H1 (cell line): Measurements from ENCODE around the gene ENTPD5. TPM values are rescaled to one million over a fixed set of nuclear protein-coding genes. Genes with fewer than 3 reads are reported as not detected.

Experiments used
- CTCF ChIA-PET: fragments of 300-600 bp; sonication (Branson Sonifier 250); formaldehyde crosslinking; loops from one replicate; lab custom pipeline; 2021; ENCODE audit not compliant: partially characterized antibody; lab: Charles Lee
- POLR2A ChIA-PET: fragments of 300-600 bp; sonication (Branson Sonifier 250); formaldehyde crosslinking; loops from one replicate; lab custom pipeline; 2021; ENCODE audit warnings: inconsistent platforms; ENCODE audit not compliant: partially characterized antibody; lab: Charles Lee
- DNase-seq, 2 experiments: peaks; one replicate each; pipeline versions ENCODE4 v3.0.0 to v3.0.0-alpha.2; 2010 to 2022; ENCODE audit warnings: low spot score in 2 of 2, low read depth in 1 of 2, mixed read lengths in 1 of 2
- FAIRE-seq: peaks from 2 replicates; lab custom pipeline; 2011; peaks lifted over from hg19 to GRCh38; lab: Jason Lieb, UNC
- H2AFZ ChIP-seq: 2 replicates; pipeline ENCODE4 v1.8.1; 2012; ENCODE audit warnings: low read length, inconsistent platforms
- H2AK5ac ChIP-seq: 2 replicates; pipeline ENCODE4 v1.6.1; 2013; ENCODE audit warnings: low read depth, low read length
- H2BK120ac ChIP-seq: replicated peaks from 2 replicates; pipeline ENCODE3; 2013; ENCODE audit warnings: low read depth, low read length, inconsistent platforms
- H2BK12ac ChIP-seq: 2 replicates; pipeline ENCODE4 v1.6.1; 2013; ENCODE audit warnings: low read depth, low read length
- H2BK15ac ChIP-seq: 2 replicates; pipeline ENCODE4 v1.6.1; 2013; ENCODE audit warnings: low read length
- H2BK20ac ChIP-seq: 2 replicates; pipeline ENCODE4 v1.6.1; 2013; ENCODE audit warnings: low read length
- H2BK5ac ChIP-seq: 2 replicates; pipeline ENCODE4 v1.6.1; 2013; ENCODE audit warnings: low read depth, low read length
- H3K14ac ChIP-seq: 2 replicates; pipeline ENCODE4 v1.6.1; 2013; ENCODE audit warnings: inconsistent platforms; ENCODE audit not compliant: insufficient read length
- H3K18ac ChIP-seq: 2 replicates; pipeline ENCODE4 v1.6.1; 2013; ENCODE audit warnings: low read length; ENCODE audit errors: extremely low read depth
- H3K23ac ChIP-seq: 2 replicates; pipeline ENCODE4 v1.6.1; 2013; ENCODE audit warnings: inconsistent platforms; ENCODE audit not compliant: insufficient read length
- H3K23me2 ChIP-seq: 2 replicates; pipeline ENCODE4 v1.6.1; 2013; ENCODE audit warnings: low read depth, low read length
- H3K27ac ChIP-seq: 2 replicates; pipeline ENCODE4 v1.6.1; 2011; ENCODE audit warnings: low read depth, low read length, inconsistent platforms
- H3K27me3 ChIP-seq, 4 experiments: replicated peaks in 1 of 4; 1 replicate in 1 of 4; 2 replicates in 3 of 4; pipeline versions ENCODE4 v1.6.1 to v1.8.1; 2011 to 2013; ENCODE audit warnings: low read length in 3 of 4, mild to moderate bottlenecking in 3 of 4, inconsistent platforms in 2 of 4, mixed read lengths in 2 of 4, moderate library complexity in 1 of 4; ENCODE audit not compliant: control insufficient read depth in 3 of 4, insufficient read depth in 3 of 4; ENCODE audit errors: extremely low read depth in 1 of 4
- H3K36me3 ChIP-seq, 4 experiments: 2 replicates each; pipeline versions ENCODE4 v1.6.1 to v1.8.1; 2011 to 2013; ENCODE audit warnings: mild to moderate bottlenecking in 4 of 4, low read length in 3 of 4, moderate library complexity in 2 of 4, control low read depth in 1 of 4, inconsistent platforms in 1 of 4; ENCODE audit not compliant: insufficient read depth in 4 of 4, control insufficient read depth in 2 of 4
- H3K4ac ChIP-seq: replicated peaks from 2 replicates; pipeline ENCODE3; 2013; ENCODE audit warnings: low read length, low read depth, mixed read lengths, inconsistent platforms; ENCODE audit not compliant: insufficient read length
- H3K4me1 ChIP-seq, 4 experiments: replicated peaks in 1 of 4; 1 replicate in 1 of 4; 2 replicates in 3 of 4; pipeline versions ENCODE4 v1.6.1 to v1.8.1; 2011 to 2013; ENCODE audit warnings: low read length in 3 of 4, inconsistent platforms in 2 of 4, mixed read lengths in 1 of 4; ENCODE audit not compliant: insufficient read depth in 4 of 4, control insufficient read depth in 3 of 4
- H3K4me2 ChIP-seq, 2 experiments: 2 replicates each; pipeline versions ENCODE4 v1.6.1 to v1.8.1; 2011 to 2013; ENCODE audit warnings: low read depth in 2 of 2, low read length in 2 of 2, control low read depth in 1 of 2, inconsistent platforms in 1 of 2, mild to moderate bottlenecking in 1 of 2; ENCODE audit not compliant: insufficient read depth in 1 of 2
- H3K4me3 ChIP-seq, 4 experiments: fragments of 200-600, 300-600 bp in 1 of 4; sonication (generic), shearing (Covaris generic), sonication (Bioruptor Twin) in 1 of 4; 2 replicates each; pipeline versions ENCODE4 v1.5.1 to v1.8.1; 2011 to 2016; ENCODE audit warnings: low read length in 4 of 4, low read depth in 3 of 4, control low read depth in 2 of 4, inconsistent platforms in 2 of 4, mild to moderate bottlenecking in 2 of 4, mixed read lengths in 1 of 4, moderate library complexity in 1 of 4; ENCODE audit not compliant: insufficient read depth in 2 of 4; ENCODE audit errors: extremely low read depth in 1 of 4
- H3K56ac ChIP-seq: replicated peaks from 2 replicates; pipeline ENCODE3; 2013; ENCODE audit warnings: low read depth, mild to moderate bottlenecking, mixed read lengths, low read length, inconsistent platforms; ENCODE audit not compliant: insufficient read length
- H3K79me1 ChIP-seq: 2 replicates; pipeline ENCODE4 v1.6.1; 2013; ENCODE audit warnings: low read depth, low read length, control low read depth
- H3K79me2 ChIP-seq, 2 experiments: 2 replicates each; pipeline versions ENCODE4 v1.6.1 to v1.8.1; 2012 to 2013; ENCODE audit warnings: low read length in 2 of 2, mild to moderate bottlenecking in 2 of 2, inconsistent platforms in 1 of 2; ENCODE audit not compliant: insufficient read depth in 2 of 2, control insufficient read depth in 1 of 2
- H3K9ac ChIP-seq, 4 experiments: replicated peaks in 1 of 4; 1 replicate in 1 of 4; 2 replicates in 3 of 4; pipeline versions ENCODE4 v1.6.1 to v1.8.1; 2011 to 2013; ENCODE audit warnings: low read depth in 3 of 4, low read length in 3 of 4, control low read depth in 2 of 4, mild to moderate bottlenecking in 2 of 4, moderate library complexity in 2 of 4, inconsistent platforms in 1 of 4; ENCODE audit errors: extremely low read depth in 1 of 4
- H3K9me3 ChIP-seq, 2 experiments: 2 replicates each; pipeline versions ENCODE4 v1.6.1 to v1.8.1; 2012 to 2013; ENCODE audit warnings: mild to moderate bottlenecking in 2 of 2, moderate library complexity in 2 of 2, control low read depth in 1 of 2, inconsistent platforms in 1 of 2, low read depth in 1 of 2, low read length in 1 of 2, mixed read lengths in 1 of 2; ENCODE audit not compliant: insufficient read depth in 2 of 2
- H4K20me1 ChIP-seq, 2 experiments: replicated peaks in 1 of 2; 2 replicates each; pipeline versions ENCODE3 to v1.8.1; 2011 to 2013; ENCODE audit warnings: inconsistent platforms in 2 of 2, low read length in 2 of 2, mild to moderate bottlenecking in 1 of 2; ENCODE audit not compliant: insufficient read depth in 2 of 2, control insufficient read depth in 1 of 2
- H4K5ac ChIP-seq: 2 replicates; pipeline ENCODE4 v1.6.1; 2013; ENCODE audit warnings: low read length, low read depth, mixed read lengths, inconsistent platforms; ENCODE audit not compliant: insufficient read length
- H4K8ac ChIP-seq: 2 replicates; pipeline ENCODE4 v1.8.0; 2013; ENCODE audit warnings: mild to moderate bottlenecking, moderate library complexity, low read length, inconsistent platforms; ENCODE audit not compliant: insufficient read depth; ENCODE audit errors: extremely low read depth
- H4K91ac ChIP-seq: replicated peaks from 2 replicates; pipeline ENCODE3; 2013; ENCODE audit warnings: low read length, mixed read lengths, inconsistent platforms; ENCODE audit not compliant: insufficient read length
- BCL11A ChIP-seq, 2 experiments: IDR thresholded peaks; one replicate each; pipeline ENCODE4 v1.6.1; 2011; ENCODE audit warnings: low read depth in 2 of 2, low read length in 2 of 2, mild to moderate bottlenecking in 2 of 2
- CEBPB ChIP-seq: IDR thresholded peaks from 2 replicates; pipeline ENCODE4 v1.6.1; 2012; ENCODE audit warnings: low read depth, low read length
- CTBP2 ChIP-seq: IDR thresholded peaks from 2 replicates; pipeline ENCODE4 v1.7.0; 2011; ENCODE audit warnings: borderline replicate concordance, mild to moderate bottlenecking, moderate library complexity, mixed read lengths, low read length; ENCODE audit not compliant: insufficient read depth, insufficient read length
- GTF2F1 ChIP-seq: IDR thresholded peaks from 2 replicates; pipeline ENCODE4 v1.6.1; 2012; ENCODE audit warnings: low read depth, low read length, improper control_type of control experiment, borderline replicate concordance
- JUN ChIP-seq: IDR thresholded peaks from 2 replicates; pipeline ENCODE4 v1.6.1; 2011; ENCODE audit warnings: low read depth, mild to moderate bottlenecking, improper control_type of control experiment, low read length
- KDM5A ChIP-seq: fragments of 200-600 bp; IDR thresholded peaks from 2 replicates; pipeline ENCODE4 v1.7.1; 2012; ENCODE audit warnings: mild to moderate bottlenecking, low read length, inconsistent platforms, mixed read lengths
- NRF1 ChIP-seq: IDR thresholded peaks from 2 replicates; pipeline ENCODE4 v1.6.1; 2011; ENCODE audit warnings: mild to moderate bottlenecking, low read depth, low read length, improper control_type of control experiment
- POLR2A ChIP-seq, 2 experiments: IDR thresholded peaks; 1 replicate in 1 of 2; 2 replicates in 1 of 2; pipeline ENCODE4 v1.6.1; 2011; ENCODE audit warnings: low read depth in 2 of 2, low read length in 2 of 2, mild to moderate bottlenecking in 2 of 2; ENCODE audit errors: control extremely low read depth in 1 of 2
- RFX5 ChIP-seq: IDR thresholded peaks from 2 replicates; pipeline ENCODE4 v1.6.1; 2011; ENCODE audit warnings: low read depth, low read length, improper control_type of control experiment, borderline replicate concordance
- WGBS, 2 experiments: shearing (Covaris generic) in 1 of 2; methylation state at CpG; one replicate each; pipeline versions ENCODE4 v1.1.6 to v1.1.7; 2013 to 2015; ENCODE audit warnings: low lambda C conversion rate in 2 of 2, mixed read lengths in 2 of 2, inconsistent platforms in 1 of 2, low coverage in 1 of 2, missing lambda C conversion rate in 1 of 2; ENCODE audit not compliant: insufficient replicate concordance in 2 of 2, insufficient coverage in 1 of 2, insufficient read length in 1 of 2; ENCODE audit errors: extremely low coverage in 1 of 2, missing lambda C conversion rate in 1 of 2; 5-methylcytosine and 5-hydroxymethylcytosine counted together
- polyA plus RNA-seq, 7 experiments: library from polyadenylated mRNA; depleted of rRNA in 3 of 7; stranded (reverse) in 5 of 7; unstranded in 2 of 7; fragments of >200 nt in 5 of 7; fragments of 200-250 nt in 2 of 7; gene quantifications; 1 replicate in 5 of 7; 2 replicates in 1 of 7; 4 replicates in 1 of 7; pipeline versions ENCODE4 v1.2.1 to v1.2.3, GENCODE V29; 2011 to 2013; ENCODE audit warnings: missing spikeins in 2 of 7, mixed read lengths in 2 of 7
- total RNA-seq: library from RNA; stranded (reverse); fragmentation: NEBNext Ultra II Directional; extraction: Animal tissue kit (Norgen Biotek cat#: 25700); gene quantifications from 2 replicates; pipeline ENCODE4 v1.2.1, GENCODE V29; 2021
- TF ChIP-seq, protein P1 (sequence below), 3 experiments: IDR thresholded peaks; 1 replicate in 2 of 3; 2 replicates in 1 of 3; pipeline versions ENCODE4 v1.5.1 to v1.6.1; 2011; ENCODE audit warnings: low read length in 3 of 3, mild to moderate bottlenecking in 3 of 3, inconsistent platforms in 2 of 3, low read depth in 1 of 3, moderate library complexity in 1 of 3; ENCODE audit not compliant: insufficient read depth in 1 of 3; ENCODE audit errors: control extremely low read depth in 1 of 3

ENTPD5 gene
- total and polyA plus RNA-seq, 2 of the 8 experiments (the other 6 are each of a cell fraction or from before 2014, with no cell fraction given), result 5.0 to 6.5 TPM

GRCh38 chr14:73991092-73991491 is 28.0 kb downstream of the ENTPD5 start:
- Histone ChIP-seq H3K14ac (no peak overlapping the region), H3K36me3 (peaks cover 0 to 7% (median 0%) of the 10 kb centered on the region in 4 experiments; a peak in 1 of 8 replicates)
- no peak for FAIRE-seq

More at GRCh38 chr14:73991092-73991491, 28.0 kb downstream of the ENTPD5 start:
- WGBS, 2 experiments, result 79% methylated on average over 4 of the region's 4 CpGs; no CpG with 5 or more reads in 1 of the 2 experiments
- no peak for DNase-seq
- Histone ChIP-seq H3K79me1 (no peaks in the 10 kb centered on the region), H4K91ac (no peak overlapping the region), H3K9me3 (no peaks in the 10 kb centered on the region), H3K79me2 (no peaks in the 10 kb centered on the region), H3K56ac (no peak overlapping the region), H2BK5ac (no peak overlapping the region), H2BK12ac (no peak overlapping the region), H2AK5ac (no peak overlapping the region), H3K4me2 (no peak overlapping the region), H3K18ac (no peak overlapping the region), H4K20me1 (no peaks in the 10 kb centered on the region), H3K9ac (no peak overlapping the region), H3K4me1 (no peaks in the 10 kb centered on the region), H3K4ac (no peak overlapping the region), H3K4me3 (no peak overlapping the region), H3K23ac (no peak overlapping the region), H3K27ac (no peak overlapping the region), H2BK120ac (no peak overlapping the region), H2AFZ (no peak overlapping the region), H3K23me2 (no peaks in the 10 kb centered on the region), H4K8ac (no peak overlapping the region), H2BK20ac (no peak overlapping the region)
- ChIA-PET POLR2A (no interaction called here), CTCF (no interaction called here)
- TF ChIP-seq NRF1 (no peak), KDM5A (no peak), POLR2A (IDR thresholded peaks at IDR 0.05; ENCODE audit: control extremely low read depth in 1 of 2, low read depth in 2 of 2, low read length in 2 of 2) (no peak), JUN (no peak), RFX5 (no peak), CEBPB (no peak), BCL11A (IDR thresholded peaks at IDR 0.05; ENCODE audit: low read depth in 2 of 2, low read length in 2 of 2) (no peak), CTBP2 (no peak), GTF2F1 (no peak)
- TF ChIP-seq, protein P1, sequence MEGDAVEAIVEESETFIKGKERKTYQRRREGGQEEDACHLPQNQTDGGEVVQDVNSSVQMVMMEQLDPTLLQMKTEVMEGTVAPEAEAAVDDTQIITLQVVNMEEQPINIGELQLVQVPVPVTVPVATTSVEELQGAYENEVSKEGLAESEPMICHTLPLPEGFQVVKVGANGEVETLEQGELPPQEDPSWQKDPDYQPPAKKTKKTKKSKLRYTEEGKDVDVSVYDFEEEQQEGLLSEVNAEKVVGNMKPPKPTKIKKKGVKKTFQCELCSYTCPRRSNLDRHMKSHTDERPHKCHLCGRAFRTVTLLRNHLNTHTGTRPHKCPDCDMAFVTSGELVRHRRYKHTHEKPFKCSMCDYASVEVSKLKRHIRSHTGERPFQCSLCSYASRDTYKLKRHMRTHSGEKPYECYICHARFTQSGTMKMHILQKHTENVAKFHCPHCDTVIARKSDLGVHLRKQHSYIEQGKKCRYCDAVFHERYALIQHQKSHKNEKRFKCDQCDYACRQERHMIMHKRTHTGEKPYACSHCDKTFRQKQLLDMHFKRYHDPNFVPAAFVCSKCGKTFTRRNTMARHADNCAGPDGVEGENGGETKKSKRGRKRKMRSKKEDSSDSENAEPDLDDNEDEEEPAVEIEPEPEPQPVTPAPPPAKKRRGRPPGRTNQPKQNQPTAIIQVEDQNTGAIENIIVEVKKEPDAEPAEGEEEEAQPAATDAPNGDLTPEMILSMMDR (IDR thresholded peaks at IDR 0.05; ENCODE audit: control extremely low read depth in 1 of 3, insufficient read depth in 1 of 3, low read depth in 1 of 3, low read length in 3 of 3), result no peak
- TF ChIP-seq, all 59 proteins: peak for 0
- Histone ChIP-seq H3K27me3 (no peaks in the 10 kb centered on the region), H4K5ac (no peak overlapping the region), H2BK15ac (no peak overlapping the region)
